ENCODE measurements around the gene RANBP10. TPM values are rescaled to one million over a fixed set of nuclear protein-coding genes. Genes with fewer than 3 reads are reported as not detected.

The RANBP10 gene
- total RNA-seq, 3 donors from 2014 or later (not counting 1 experiment from before 2014, with no cell fraction given), result 20.9 to 25.8 (median 24.5) TPM

DNA sequence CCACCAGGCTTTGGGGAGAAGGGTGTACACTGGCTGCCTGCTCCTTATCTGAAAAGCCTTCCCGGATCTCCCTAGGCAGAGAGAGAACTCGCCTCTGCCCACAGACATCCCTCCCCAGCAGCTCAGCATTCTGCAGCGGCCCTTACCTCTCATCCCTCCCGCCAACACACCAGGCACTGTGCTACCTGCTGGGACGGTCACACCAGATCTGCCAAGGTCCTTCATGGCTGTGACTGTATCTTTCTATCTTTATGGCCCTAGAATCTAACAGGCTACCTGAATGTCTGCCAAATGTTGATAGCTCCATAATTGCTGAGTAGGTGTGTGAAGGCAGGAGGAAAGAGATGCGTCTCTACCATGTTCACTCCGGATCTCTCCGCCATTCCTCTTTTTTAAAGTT is 8.2 kb upstream of the RANBP10 start:
- DNase-seq (no peak), ATAC-seq (no peak)
- peaks cover 8% of the 10 kb centered on the region for H3K4me1 ChIP-seq (ENCODE audit: control insufficient read depth, insufficient read depth, low read length)
- no peak overlapping the region for H3K27ac ChIP-seq (ENCODE audit: low read length)
- intact Hi-C loops (cut with micrococcal nuclease), result no loop called here
- Mint-ChIP-seq H3K4me1 (peaks cover 0 to 7% of the 10 kb centered on the region in 2 donors), H3K4me3 (no peak overlapping the region), H3K36me3 (no peaks in the 10 kb centered on the region), H3K27me3 (ENCODE audit: low read depth in 2 of 2) (no peaks in the 10 kb centered on the region), H3K27ac (no peak overlapping the region), H3K9me3 (no peaks in the 10 kb centered on the region)
- no peaks in the 10 kb centered on the region for H3K27me3 ChIP-seq (ENCODE audit: control insufficient read depth, insufficient read depth, low read length)
- WGBS (ENCODE audit: insufficient coverage), result 89% methylated on average over 8 of the region's 8 CpGs
- no peaks in the 10 kb centered on the region for H3K9me3 ChIP-seq (ENCODE audit: control insufficient read depth, insufficient read depth, low read length)
- H3K4me3 ChIP-seq (ENCODE audit: low read length), result no peak overlapping the region
- TF ChIP-seq CTCF (IDR thresholded peaks at IDR 0.05), result no peak
- H3K36me3 ChIP-seq (ENCODE audit: control insufficient read depth, insufficient read depth, low read length), result no peaks in the 10 kb centered on the region

GRCh38 chr16:67811899-67812298 is 5.5 kb upstream of the RANBP10 start:
- no peaks in the 10 kb centered on the region for H3K36me3 ChIP-seq (ENCODE audit: control insufficient read depth, insufficient read depth, low read length)
- no peak for DNase-seq
- Mint-ChIP-seq H3K4me1 (peaks cover 0 to 10% of the 10 kb centered on the region in 2 donors), H3K27me3 (ENCODE audit: low read depth in 2 of 2) (no peaks in the 10 kb centered on the region), H3K36me3 (no peaks in the 10 kb centered on the region), H3K4me3 (no peak overlapping the region), H3K27ac (no peak overlapping the region), H3K9me3 (no peaks in the 10 kb centered on the region)
- ATAC-seq, result no peak
- peaks cover 13% of the 10 kb centered on the region for H3K4me1 ChIP-seq (ENCODE audit: control insufficient read depth, insufficient read depth, low read length)
- intact Hi-C loops (cut with micrococcal nuclease), result no loop called here
- WGBS (ENCODE audit: insufficient coverage), result 100% methylated on average over 1 of the region's 1 CpG
- no peaks in the 10 kb centered on the region for H3K27me3 ChIP-seq (ENCODE audit: control insufficient read depth, insufficient read depth, low read length)
- no peak for TF ChIP-seq CTCF (IDR thresholded peaks at IDR 0.05)
- H3K27ac ChIP-seq (ENCODE audit: low read length), result no peak overlapping the region
- no peaks in the 10 kb centered on the region for H3K9me3 ChIP-seq (ENCODE audit: control insufficient read depth, insufficient read depth, low read length)
- no peak overlapping the region for H3K4me3 ChIP-seq (ENCODE audit: low read length)

DNA sequence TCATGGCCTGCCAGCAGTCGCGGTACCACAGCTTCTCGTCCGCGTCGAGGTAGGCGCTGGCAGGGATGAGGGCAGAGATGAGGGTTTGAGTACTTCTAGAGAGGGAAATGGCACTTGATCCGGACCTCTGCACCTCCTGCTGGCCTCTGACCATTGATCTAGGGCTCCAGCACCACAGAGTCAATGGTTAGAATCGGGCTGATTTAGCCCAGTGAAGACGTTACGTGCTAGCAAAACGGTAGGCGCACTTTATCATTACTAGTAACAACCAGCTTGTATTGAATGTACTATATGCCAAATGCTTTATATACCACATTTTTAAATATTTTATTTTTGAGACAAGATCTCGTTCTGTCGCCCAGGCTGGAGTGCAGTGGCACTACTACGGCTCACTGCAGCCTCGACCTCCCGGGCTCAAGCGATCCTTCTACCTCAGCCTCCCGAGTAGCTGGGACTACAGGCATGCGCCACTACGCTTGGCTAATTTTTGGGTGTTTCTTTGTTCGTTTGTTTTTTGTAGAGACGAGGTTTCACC is 855 bp upstream of the RANBP10 start:
- H3K27me3 Mint-ChIP-seq (ENCODE audit: low read depth in 2 of 2), result no peaks in the 10 kb centered on the region
- no peaks in the 10 kb centered on the region for H3K36me3 Mint-ChIP-seq
- ATAC-seq, result no peak
- peak overlapping the region; percentile 62 for H3K27ac ChIP-seq (ENCODE audit: low read length)
- 39% methylated on average over 23 of the region's 24 CpGs for whole genome bisulfite sequencing (ENCODE audit: insufficient coverage)
- H3K4me1 ChIP-seq (ENCODE audit: control insufficient read depth, insufficient read depth, low read length), result peaks cover 21% of the 10 kb centered on the region
- peak overlapping the region; percentile 92 for H3K4me3 Mint-ChIP-seq
- H3K36me3 ChIP-seq (ENCODE audit: control insufficient read depth, insufficient read depth, low read length), result peaks cover 2% of the 10 kb centered on the region
- peaks cover 12 to 26% of the 10 kb centered on the region in 2 donors for H3K4me1 Mint-ChIP-seq
- peak overlapping the region; percentile 78 for H3K4me3 ChIP-seq (ENCODE audit: low read length)
- H3K9me3 Mint-ChIP-seq, result no peaks in the 10 kb centered on the region
- TF ChIP-seq CTCF (IDR thresholded peaks at IDR 0.05), result no peak
- no peak for DNase-seq
- intact Hi-C loops (cut with micrococcal nuclease), result loop anchor here (5.0 to 10.0 kb wide), 4 partner anchors 130 to 282 kb away; partner anchors contain the start of genes C16orf86, ENKD1, PSMB10 and RIPOR1
- no peaks in the 10 kb centered on the region for H3K27me3 ChIP-seq (ENCODE audit: control insufficient read depth, insufficient read depth, low read length)
- H3K9me3 ChIP-seq (ENCODE audit: control insufficient read depth, insufficient read depth, low read length), result no peaks in the 10 kb centered on the region
- H3K27ac Mint-ChIP-seq, result peak overlapping the region; percentile 87 to 92
